ENCODE data around the gene LRRC15. TPM values are rescaled to one million over a fixed set of nuclear protein-coding genes. Genes with fewer than 3 reads are reported as not detected.

LRRC15 gene
- total and polyA plus RNA-seq, 2 experiments from 2014 or later: 0.05 to 0.14 TPM

DNA sequence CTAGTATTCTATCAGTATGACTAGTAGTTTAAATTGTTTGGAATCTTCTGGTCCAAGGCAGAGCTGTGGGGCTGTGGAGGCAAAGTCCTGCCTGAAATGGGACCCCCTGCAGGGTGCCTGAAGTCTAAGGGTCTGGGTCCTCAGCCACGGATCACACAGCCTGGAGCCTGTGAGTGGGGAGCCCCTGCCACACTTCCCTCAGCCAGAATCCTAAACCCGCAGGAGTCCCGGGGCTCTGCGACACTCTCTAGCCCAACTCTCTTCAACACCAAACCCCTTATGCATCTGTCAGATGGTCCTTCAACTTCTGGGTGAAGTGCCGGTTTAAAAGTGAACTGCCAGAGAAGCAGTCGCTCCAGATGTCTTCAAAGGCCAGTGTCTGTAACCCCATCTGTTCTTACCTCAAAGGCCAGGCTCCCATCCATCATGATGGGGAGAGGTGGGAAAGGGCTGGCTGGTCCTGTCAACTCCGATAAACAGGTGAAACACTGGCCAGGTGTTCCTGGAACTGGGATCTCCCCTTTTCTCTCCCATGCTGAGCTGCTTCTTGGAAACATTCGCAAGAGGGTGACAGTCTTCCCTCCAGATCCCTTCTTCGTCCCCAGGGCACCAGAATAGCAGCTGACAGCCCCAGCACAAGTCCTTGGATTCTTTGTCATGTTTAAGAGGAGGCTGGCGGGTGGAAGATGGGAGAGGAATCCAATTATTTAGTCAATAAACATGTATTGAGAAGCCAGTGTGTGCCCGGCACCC is 64.0 kb downstream of the LRRC15 start:
- Histone ChIP-seq H3K4me2 (no peak overlapping the region), H3K27ac (ENCODE audit: low read depth) (no peak overlapping the region), H4K20me1 (replicated peaks; ENCODE audit: insufficient read depth) (no peaks in the 10 kb centered on the region), H2AFZ (peak overlapping the region; percentile 25; the same call in 1 of the 2 replicates), H3K4me3 (no peak overlapping the region), H3K79me2 (replicated peaks; ENCODE audit: insufficient read depth) (no peaks in the 10 kb centered on the region), H3F3A (replicated peaks; ENCODE audit: low read depth) (0 out of 2 replicates have a peak, but pooled peaks cover 2% of the 10 kb centered on the region), H3K9me2 (ENCODE audit: insufficient read depth) (no peaks in the 10 kb centered on the region), H3K4me1 (ENCODE audit: insufficient read depth) (peaks cover 31% of the 10 kb centered on the region), H3K36me3 (ENCODE audit: insufficient read depth) (no peaks in the 10 kb centered on the region), H3K27me3 (ENCODE audit: insufficient read depth) (no peaks in the 10 kb centered on the region)
- Mint-ChIP-seq H3K27ac (no peak overlapping the region), H3K9me3 (no peaks in the 10 kb centered on the region), H3K27me3 (ENCODE audit: insufficient read depth, low read depth, poor library complexity) (peaks cover 10% of the 10 kb centered on the region), H3K4me1 (peaks cover 42% of the 10 kb centered on the region), H3K36me3 (ENCODE audit: low read depth) (no peaks in the 10 kb centered on the region), H3K4me3 (no peak overlapping the region)
- ATAC-seq (peak; percentile 22), DNase-seq (ENCODE audit: low spot score) (peak; percentile 28)
- TF ChIP-seq ETS1 (IDR thresholded peaks at IDR 0.05) (no peak), ZNF462 (CRISPR knock-in tag; IDR thresholded peaks at IDR 0.05) (no peak), REST (IDR thresholded peaks at IDR 0.05; ENCODE audit: unreplicated experiment) (no peak), JUNB (IDR thresholded peaks at IDR 0.05; ENCODE audit: unreplicated experiment) (no peak), CREB1 (CRISPR knock-in tag; IDR thresholded peaks at IDR 0.05; ENCODE audit: low read depth) (no peak), POLR2AphosphoS5 (IDR thresholded peaks at IDR 0.05; ENCODE audit: low read depth) (no peak), EZH2phosphoT487 (IDR thresholded peaks at IDR 0.05; ENCODE audit: unreplicated experiment) (no peak), NANOG (IDR thresholded peaks at IDR 0.05; ENCODE audit: borderline replicate concordance) (no peak), CTCF (conservative IDR thresholded peaks at IDR 0.05; ENCODE audit: low read depth in 2 of 2) (no peak), ZNF114 (CRISPR knock-in tag; IDR thresholded peaks at IDR 0.05) (no peak), STAT1 (IDR thresholded peaks at IDR 0.05; ENCODE audit: unreplicated experiment) (no peak), ZNF331 (CRISPR knock-in tag; IDR thresholded peaks at IDR 0.05; ENCODE audit: low read depth) (no peak), EZH2 (IDR thresholded peaks at IDR 0.05; ENCODE audit: low read depth, unreplicated experiment) (no peak)
